ENCODE results near the gene RCC2. TPM values are rescaled to one million over a fixed set of nuclear protein-coding genes. Genes with fewer than 3 reads are reported as not detected.

Gene RCC2
- total RNA-seq, 4 donors from 2014 or later, result 11.8 to 50.4 (median 25.7) TPM

GRCh38 chr1:17363351-17363750 lies 76.1 kb downstream of the RCC2 start:
- TF ChIP-seq POLR2A (IDR thresholded peaks at IDR 0.05), result no peak
- TF ChIP-seq, protein P1, sequence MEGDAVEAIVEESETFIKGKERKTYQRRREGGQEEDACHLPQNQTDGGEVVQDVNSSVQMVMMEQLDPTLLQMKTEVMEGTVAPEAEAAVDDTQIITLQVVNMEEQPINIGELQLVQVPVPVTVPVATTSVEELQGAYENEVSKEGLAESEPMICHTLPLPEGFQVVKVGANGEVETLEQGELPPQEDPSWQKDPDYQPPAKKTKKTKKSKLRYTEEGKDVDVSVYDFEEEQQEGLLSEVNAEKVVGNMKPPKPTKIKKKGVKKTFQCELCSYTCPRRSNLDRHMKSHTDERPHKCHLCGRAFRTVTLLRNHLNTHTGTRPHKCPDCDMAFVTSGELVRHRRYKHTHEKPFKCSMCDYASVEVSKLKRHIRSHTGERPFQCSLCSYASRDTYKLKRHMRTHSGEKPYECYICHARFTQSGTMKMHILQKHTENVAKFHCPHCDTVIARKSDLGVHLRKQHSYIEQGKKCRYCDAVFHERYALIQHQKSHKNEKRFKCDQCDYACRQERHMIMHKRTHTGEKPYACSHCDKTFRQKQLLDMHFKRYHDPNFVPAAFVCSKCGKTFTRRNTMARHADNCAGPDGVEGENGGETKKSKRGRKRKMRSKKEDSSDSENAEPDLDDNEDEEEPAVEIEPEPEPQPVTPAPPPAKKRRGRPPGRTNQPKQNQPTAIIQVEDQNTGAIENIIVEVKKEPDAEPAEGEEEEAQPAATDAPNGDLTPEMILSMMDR (IDR thresholded peaks at IDR 0.05), result no peak
- no peaks in the 10 kb centered on the region for H3K9me3 ChIP-seq
- no peaks in the 10 kb centered on the region for H3K4me1 ChIP-seq
- no peak overlapping the region for H3K4me3 ChIP-seq
- no peak overlapping the region for H3K27ac ChIP-seq
- DNase-seq, result no peak
- H3K36me3 ChIP-seq, result no peaks in the 10 kb centered on the region
- no peaks in the 10 kb centered on the region for H3K27me3 ChIP-seq
- intact Hi-C loops (cut with DNase I; ENCODE audit: low total_unique reads), result no loop called here

GRCh38 chr1:17361687-17362086 lies 77.8 kb downstream of the RCC2 start:
- Histone ChIP-seq H3K27me3 (no peaks in the 10 kb centered on the region), H3K9me3 (no peaks in the 10 kb centered on the region), H3K36me3 (no peaks in the 10 kb centered on the region), H3K4me1 (no peaks in the 10 kb centered on the region), H3K4me3 (no peak overlapping the region), H3K27ac (no peak overlapping the region)
- DNase-seq, result no peak
- TF ChIP-seq, protein P1 (IDR thresholded peaks at IDR 0.05), result no peak
- no peak for TF ChIP-seq POLR2A (IDR thresholded peaks at IDR 0.05)
- intact Hi-C loops (cut with DNase I; ENCODE audit: low total_unique reads), result no loop called here

GRCh38 chr1:17360272-17360956 lies 79.1 kb downstream of the RCC2 start:
- H3K4me1 ChIP-seq, result no peaks in the 10 kb centered on the region
- intact Hi-C loops (cut with DNase I; ENCODE audit: low total_unique reads), result no loop called here
- DNase-seq, result no peak
- H3K27ac ChIP-seq, result no peak overlapping the region
- no peaks in the 10 kb centered on the region for H3K27me3 ChIP-seq
- TF ChIP-seq, protein P1 (IDR thresholded peaks at IDR 0.05), result no peak
- TF ChIP-seq POLR2A (IDR thresholded peaks at IDR 0.05), result no peak
- H3K4me3 ChIP-seq, result no peak overlapping the region
- no peaks in the 10 kb centered on the region for H3K9me3 ChIP-seq
- H3K36me3 ChIP-seq, result no peaks in the 10 kb centered on the region

DNA sequence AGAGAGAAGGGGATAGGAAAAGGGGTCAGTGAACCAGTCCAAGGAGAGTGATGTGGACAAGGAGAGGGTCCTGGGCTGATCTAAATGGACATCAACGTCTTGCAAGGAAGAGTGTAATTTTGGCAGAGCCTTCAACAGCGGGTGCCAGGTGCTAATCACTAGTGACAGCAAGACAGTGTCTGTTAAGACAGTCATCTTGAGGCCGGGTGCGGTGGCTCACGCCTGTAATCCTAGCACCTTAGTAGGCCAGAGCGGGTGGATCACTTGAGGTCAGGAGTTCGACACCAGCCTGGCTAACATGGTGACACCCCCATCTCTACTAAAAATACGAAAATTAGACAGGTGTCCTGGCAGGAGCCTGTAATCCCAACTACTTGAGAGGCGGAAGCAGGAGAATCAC lies 79.7 kb downstream of the RCC2 start:
- TF ChIP-seq, protein P1 (IDR thresholded peaks at IDR 0.05), result no peak
- no peak for TF ChIP-seq POLR2A (IDR thresholded peaks at IDR 0.05)
- no peaks in the 10 kb centered on the region for H3K4me1 ChIP-seq
- no peaks in the 10 kb centered on the region for H3K9me3 ChIP-seq
- DNase-seq, result no peak
- H3K36me3 ChIP-seq, result no peaks in the 10 kb centered on the region
- intact Hi-C loops (cut with DNase I; ENCODE audit: low total_unique reads), result no loop called here
- H3K27me3 ChIP-seq, result no peaks in the 10 kb centered on the region
- H3K4me3 ChIP-seq, result no peak overlapping the region
- H3K27ac ChIP-seq, result no peak overlapping the region

DNA sequence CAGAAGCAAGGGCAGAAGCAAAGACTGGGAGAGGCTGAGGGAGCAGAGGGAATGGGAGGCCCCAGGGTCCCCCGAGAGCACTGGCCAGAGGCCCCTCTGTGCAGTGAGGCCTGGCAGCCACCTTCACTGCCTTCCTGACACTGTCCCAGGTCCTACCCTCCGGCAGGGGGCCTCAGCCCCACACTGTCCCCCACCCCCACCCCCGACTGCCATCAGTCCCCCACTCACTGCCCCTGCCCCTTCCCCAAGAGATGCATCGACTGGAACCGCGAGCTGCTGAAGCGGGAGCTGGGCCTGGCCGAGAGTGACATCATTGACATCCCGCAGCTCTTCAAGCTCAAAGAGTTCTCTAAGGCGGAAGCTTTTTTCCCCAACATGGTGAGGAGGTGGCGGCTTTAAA lies 80.4 kb downstream of the RCC2 start:
- H3K9me3 ChIP-seq, result no peaks in the 10 kb centered on the region
- no peaks in the 10 kb centered on the region for H3K4me1 ChIP-seq
- intact Hi-C loops (cut with DNase I; ENCODE audit: low total_unique reads), result no loop called here

More for the DNA sequence above, 80.4 kb downstream of the RCC2 start:
- no peak for DNase-seq
- Histone ChIP-seq H3K27me3 (no peaks in the 10 kb centered on the region), H3K36me3 (no peaks in the 10 kb centered on the region), H3K27ac (no peak overlapping the region), H3K4me3 (no peak overlapping the region)
- no peak for TF ChIP-seq POLR2A (IDR thresholded peaks at IDR 0.05)
- TF ChIP-seq, protein P1 (IDR thresholded peaks at IDR 0.05), result no peak

Measured in uterus (tissue), 4 donors.